PC-9 (cell line): ENCODE data around the gene PTPRG. TPM values are rescaled to one million over a fixed set of nuclear protein-coding genes. Genes with fewer than 3 reads are reported as not detected.

ENCODE experiments used
- BruUV-seq: library from RNA; stranded (reverse); fragments of 400-500 nt; replicated peaks from 2 replicates; lab custom pipeline; 2021; lab: Mats Ljungman, UMichigan
- CTCF ChIA-PET: fragments of 300-600 bp; sonication (Branson Sonifier 250); formaldehyde crosslinking; loops from one replicate; lab custom pipeline; 2022; ENCODE audit warnings: antibody characterized with exemption; lab: Charles Lee
- POLR2A ChIA-PET: fragments of 300-600 bp; sonication (Branson Sonifier 250); formaldehyde crosslinking; loops from one replicate; lab custom pipeline; 2022; ENCODE audit warnings: antibody characterized with exemption; ENCODE audit not compliant: unreplicated experiment; lab: Charles Lee
- DNase-seq, 2 experiments: peaks; one replicate each; pipeline versions ENCODE4 v3.0.0 to v3.0.0-alpha.2; 2015 to 2022; ENCODE audit warnings: mixed read lengths in 1 of 2
- H2AFZ ChIP-seq: fragments of 200-600 bp; sonication (generic); 2 replicates; pipeline ENCODE4 v1.8.1; 2017; ENCODE audit warnings: antibody characterized with exemption
- H3F3A ChIP-seq: fragments of 200-600 bp; sonication (generic); 2 replicates; pipeline ENCODE4 v1.8.1; 2017; ENCODE audit warnings: antibody characterized with exemption, mild to moderate bottlenecking, low read depth; ENCODE audit not compliant: insufficient read depth
- H3K27ac ChIP-seq: fragments of 200-600 bp; sonication (generic); 2 replicates; pipeline ENCODE4 v1.6.1; 2016; ENCODE audit warnings: mixed run types
- H3K27me3 ChIP-seq: fragments of 200-600 bp; sonication (generic); 2 replicates; pipeline ENCODE4 v1.6.1; 2016; ENCODE audit warnings: low read depth, mixed run types; ENCODE audit not compliant: insufficient read depth
- H3K36me3 ChIP-seq: fragments of 200-600 bp; sonication (generic); 2 replicates; pipeline ENCODE4 v1.6.1; 2016; ENCODE audit warnings: low read depth, mixed run types
- H3K4me1 ChIP-seq: fragments of 200-600 bp; sonication (generic); replicated peaks from 2 replicates; pipeline ENCODE4 v1.6.1; 2016; ENCODE audit warnings: mixed run types; ENCODE audit not compliant: insufficient read depth
- H3K4me2 ChIP-seq: fragments of 200-600 bp; sonication (generic); 2 replicates; pipeline ENCODE4 v1.6.1; 2017; ENCODE audit warnings: mixed run types
- H3K4me3 ChIP-seq: fragments of 200-600 bp; sonication (generic); 2 replicates; pipeline ENCODE4 v1.6.1; 2016; ENCODE audit warnings: mixed run types
- H3K79me2 ChIP-seq: fragments of 200-600 bp; sonication (generic); 2 replicates; pipeline ENCODE4 v1.6.1; 2017; ENCODE audit warnings: low read depth, mixed run types
- H3K9me2 ChIP-seq: fragments of 200-600 bp; sonication (generic); 2 replicates; pipeline ENCODE4 v1.8.1; 2017; ENCODE audit warnings: mild to moderate bottlenecking; ENCODE audit not compliant: insufficient read depth
- H3K9me3 ChIP-seq: fragments of 200-600 bp; sonication (generic); 2 replicates; pipeline ENCODE4 v1.8.1; 2016; ENCODE audit warnings: low read depth; ENCODE audit not compliant: insufficient read depth
- H4K20me1 ChIP-seq: fragments of 200-600 bp; sonication (generic); 2 replicates; pipeline ENCODE4 v1.8.1; 2017; ENCODE audit not compliant: insufficient read depth
- EZH2 ChIP-seq: fragments of 200-600 bp; sonication (generic); IDR thresholded peaks from 2 replicates; pipeline ENCODE4 v1.8.0; 2017; ENCODE audit warnings: antibody characterized with exemption, low read depth
- intact Hi-C: fragments of 100-400 bp; cut with micrococcal nuclease; formaldehyde crosslinking; loops from one replicate; pipeline ENCODE4 v1.10.0; 2022; ENCODE audit not compliant: unreplicated experiment
- total RNA-seq: library from RNA; stranded (reverse); gene quantifications from 2 replicates; pipeline ENCODE4 v1.2.3, GENCODE V29; 2021
- TF ChIP-seq, protein P1 (sequence below): fragments of 200-600 bp; sonication (generic); conservative IDR thresholded peaks from 2 replicates; pipeline ENCODE4 v1.6.1; 2017; ENCODE audit warnings: mixed run types, antibody characterized with exemption, mild to moderate bottlenecking, moderate library complexity

Gene PTPRG
- total RNA-seq, 1 experiment from 2014 or later, result 32.9 TPM

- intact Hi-C loops, result no loop called here
- Histone ChIP-seq H3K27me3 (no peaks in the 10 kb centered on the region), H3K4me2 (no peak overlapping the region), H4K20me1 (no peaks in the 10 kb centered on the region), H3F3A (no peaks in the 10 kb centered on the region), H3K36me3 (no peaks in the 10 kb centered on the region), H3K4me1 (no peaks in the 10 kb centered on the region), H3K9me2 (no peaks in the 10 kb centered on the region), H3K79me2 (no peaks in the 10 kb centered on the region), H3K4me3 (no peak overlapping the region), H2AFZ (no peak overlapping the region), H3K27ac (no peak overlapping the region), H3K9me3 (no peaks in the 10 kb centered on the region)
- no peak for DNase-seq
- BruUV-seq, result no TSS peak
- ChIA-PET CTCF (no interaction called here), POLR2A (no interaction called here)
- TF ChIP-seq, protein P1, sequence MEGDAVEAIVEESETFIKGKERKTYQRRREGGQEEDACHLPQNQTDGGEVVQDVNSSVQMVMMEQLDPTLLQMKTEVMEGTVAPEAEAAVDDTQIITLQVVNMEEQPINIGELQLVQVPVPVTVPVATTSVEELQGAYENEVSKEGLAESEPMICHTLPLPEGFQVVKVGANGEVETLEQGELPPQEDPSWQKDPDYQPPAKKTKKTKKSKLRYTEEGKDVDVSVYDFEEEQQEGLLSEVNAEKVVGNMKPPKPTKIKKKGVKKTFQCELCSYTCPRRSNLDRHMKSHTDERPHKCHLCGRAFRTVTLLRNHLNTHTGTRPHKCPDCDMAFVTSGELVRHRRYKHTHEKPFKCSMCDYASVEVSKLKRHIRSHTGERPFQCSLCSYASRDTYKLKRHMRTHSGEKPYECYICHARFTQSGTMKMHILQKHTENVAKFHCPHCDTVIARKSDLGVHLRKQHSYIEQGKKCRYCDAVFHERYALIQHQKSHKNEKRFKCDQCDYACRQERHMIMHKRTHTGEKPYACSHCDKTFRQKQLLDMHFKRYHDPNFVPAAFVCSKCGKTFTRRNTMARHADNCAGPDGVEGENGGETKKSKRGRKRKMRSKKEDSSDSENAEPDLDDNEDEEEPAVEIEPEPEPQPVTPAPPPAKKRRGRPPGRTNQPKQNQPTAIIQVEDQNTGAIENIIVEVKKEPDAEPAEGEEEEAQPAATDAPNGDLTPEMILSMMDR, result no peak; the same call in 1 of the 2 replicates
- TF ChIP-seq EZH2, result no peak
Measured at GRCh38 chr3:62229908-62230307, 668.5 kb downstream of the PTPRG start.

- Histone ChIP-seq H3K4me1 (no peaks in the 10 kb centered on the region), H3K9me2 (no peaks in the 10 kb centered on the region), H3K79me2 (no peaks in the 10 kb centered on the region), H2AFZ (no peak overlapping the region), H3K9me3 (no peaks in the 10 kb centered on the region), H3K36me3 (no peaks in the 10 kb centered on the region), H3K27ac (no peak overlapping the region), H3K4me3 (no peak overlapping the region), H3K4me2 (no peak overlapping the region), H3F3A (no peaks in the 10 kb centered on the region), H3K27me3 (no peaks in the 10 kb centered on the region), H4K20me1 (no peaks in the 10 kb centered on the region)
- DNase-seq, result no peak
- ChIA-PET CTCF (no interaction called here), POLR2A (no interaction called here)
- no TSS peak for BruUV-seq
- TF ChIP-seq, protein P1, result no peak
- no peak for TF ChIP-seq EZH2
- intact Hi-C loops, result no loop called here
Measured at GRCh38 chr3:62233065-62233464, 671.7 kb downstream of the PTPRG start.

DNA sequence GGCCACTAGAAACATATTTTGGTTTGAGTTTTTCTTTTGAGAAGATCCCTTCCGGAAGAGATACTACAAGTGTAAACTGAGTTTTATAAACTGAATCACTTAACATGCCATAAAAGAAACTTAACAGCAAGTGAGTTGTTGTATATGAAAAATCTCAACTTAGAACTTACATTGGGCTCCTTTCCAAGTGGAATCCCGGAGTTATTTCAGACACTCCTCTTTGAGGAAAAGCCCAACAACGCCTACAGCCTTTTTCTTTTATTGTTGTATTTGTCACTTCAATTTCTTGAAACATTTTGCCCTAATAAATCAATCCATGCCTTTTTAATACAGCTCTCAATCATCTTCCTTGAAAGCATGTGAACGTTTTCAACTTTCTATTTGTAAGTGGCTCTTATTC is 674.6 kb downstream of the PTPRG start:
- Histone ChIP-seq H3K9me2 (no peaks in the 10 kb centered on the region), H3K36me3 (no peaks in the 10 kb centered on the region), H4K20me1 (no peaks in the 10 kb centered on the region), H3F3A (no peaks in the 10 kb centered on the region), H3K9me3 (no peaks in the 10 kb centered on the region), H3K4me1 (no peaks in the 10 kb centered on the region), H2AFZ (no peak overlapping the region), H3K4me3 (no peak overlapping the region), H3K27ac (no peak overlapping the region), H3K4me2 (no peak overlapping the region), H3K27me3 (no peaks in the 10 kb centered on the region), H3K79me2 (no peaks in the 10 kb centered on the region)
- ChIA-PET CTCF (no interaction called here), POLR2A (no interaction called here)
- TF ChIP-seq EZH2, result no peak
- TF ChIP-seq, protein P1, result no peak
- DNase-seq, result no peak
- intact Hi-C loops, result no loop called here
- no TSS peak for BruUV-seq
